Amniotic epithelial cell (primary cell): Measurements from ENCODE around the gene HERPUD1.
"Not testable (repeated sequence)": the region's sequence is repeated elsewhere in the genome, so short reads cannot be mapped to it uniquely, and the experiment has no call there.

Experiments used
- DNase-seq: peaks from one replicate; pipeline ENCODE4 v3.0.0-alpha.2; 2010; ENCODE audit warnings: low read depth

Gene HERPUD1

GRCh38 chr16:56931892-56932720 is at the start of gene HERPUD1:
Gene HERPUD1 (plus strand): TSS chr16:56932142. CDS start chr16:56932245, 103 bp downstream.
- DNase-seq = peak; percentile 95

DNA sequence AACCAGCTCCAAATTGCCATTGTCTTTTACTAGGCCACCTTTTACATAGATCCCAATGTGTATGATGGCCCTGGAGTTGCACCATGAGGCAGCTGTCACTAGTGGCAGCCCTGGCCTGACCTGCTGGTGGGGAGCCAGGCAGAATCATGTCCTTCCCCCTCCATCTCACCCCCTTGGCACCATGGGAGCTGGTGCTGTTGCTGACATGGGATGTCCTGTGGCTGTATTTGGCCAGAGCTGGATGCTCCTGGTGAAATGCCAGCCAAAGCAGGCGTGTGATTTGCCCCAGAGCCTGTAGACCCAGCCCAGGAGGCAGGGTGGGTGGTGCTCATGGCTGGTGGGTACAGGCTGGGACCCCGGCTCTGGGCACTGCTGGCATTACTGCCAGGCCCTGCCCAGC is 48.4 kb upstream of the HERPUD1 start:
- DNase-seq = no peak

- no peak for DNase-seq
Measured at GRCh38 chr16:56884026-56884582, 47.8 kb upstream of the HERPUD1 start.

GRCh38 chr16:56884929-56885328 is 47.0 kb upstream of the HERPUD1 start:
- not testable (repeated sequence) for DNase-seq

DNA sequence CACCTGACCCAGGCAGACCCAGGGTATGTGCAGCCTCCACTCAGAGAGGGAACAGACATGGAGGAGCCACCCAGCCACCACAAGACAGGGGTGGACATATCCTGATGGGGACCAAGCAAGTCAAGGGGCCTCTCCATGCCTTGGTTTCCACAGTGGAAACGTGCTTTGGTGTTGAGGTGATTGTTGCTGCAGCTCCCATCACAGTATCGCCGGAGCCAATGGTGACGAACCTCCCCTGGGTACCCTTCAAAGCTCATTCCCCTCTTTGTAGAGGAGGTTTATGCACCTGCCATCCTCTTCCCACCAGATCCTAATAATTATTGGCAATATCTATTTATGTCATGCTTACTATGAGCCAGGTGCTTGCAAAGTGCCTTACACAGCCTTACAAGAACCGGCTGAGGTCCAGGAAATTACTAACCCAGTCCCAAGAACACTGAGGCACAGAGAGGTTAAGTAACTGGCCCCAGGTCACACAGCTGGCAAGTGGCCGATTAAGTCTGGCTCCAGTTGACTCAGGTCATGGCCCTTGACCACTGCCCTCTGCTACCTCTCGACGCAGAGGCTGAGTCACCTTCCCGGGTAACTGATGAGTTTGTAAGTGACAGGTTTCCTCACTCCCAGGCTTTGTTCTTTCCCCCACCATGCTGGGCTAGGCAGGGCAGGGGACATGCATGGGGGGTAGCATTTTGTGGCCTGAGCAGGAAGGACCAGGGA is 46.3 kb upstream of the HERPUD1 start:
- DNase-seq = no peak

GRCh38 chr16:56886296-56886695 is 45.6 kb upstream of the HERPUD1 start:
- DNase-seq = no peak

DNA sequence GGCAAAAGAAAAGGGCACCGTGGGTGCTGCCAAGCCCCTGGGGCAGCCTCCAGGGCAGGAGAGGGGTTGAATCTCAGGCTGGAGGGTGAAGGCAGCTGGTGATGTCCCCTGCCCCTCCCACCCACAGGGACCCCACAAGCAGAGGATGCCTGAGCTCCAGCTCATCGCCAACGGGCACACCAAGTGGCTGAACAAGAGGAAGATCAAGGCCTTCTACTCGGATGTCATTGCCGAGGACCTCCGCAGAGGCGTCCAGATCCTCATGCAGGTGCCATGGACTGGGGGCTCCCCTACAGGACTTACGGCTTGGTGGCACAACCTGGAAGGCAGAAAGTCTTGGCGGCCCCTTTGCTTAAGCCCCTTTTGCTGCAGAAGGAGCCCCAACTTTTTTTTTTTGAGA is 45.1 kb upstream of the HERPUD1 start:
- no peak for DNase-seq

- no peak for DNase-seq
Measured at GRCh38 chr16:56888806-56889205, 43.1 kb upstream of the HERPUD1 start.

GRCh38 chr16:56889206-56889605 is 42.7 kb upstream of the HERPUD1 start:
- DNase-seq = no peak

GRCh38 chr16:56891685-56892084 is 40.3 kb upstream of the HERPUD1 start:
- DNase-seq = no peak

DNA sequence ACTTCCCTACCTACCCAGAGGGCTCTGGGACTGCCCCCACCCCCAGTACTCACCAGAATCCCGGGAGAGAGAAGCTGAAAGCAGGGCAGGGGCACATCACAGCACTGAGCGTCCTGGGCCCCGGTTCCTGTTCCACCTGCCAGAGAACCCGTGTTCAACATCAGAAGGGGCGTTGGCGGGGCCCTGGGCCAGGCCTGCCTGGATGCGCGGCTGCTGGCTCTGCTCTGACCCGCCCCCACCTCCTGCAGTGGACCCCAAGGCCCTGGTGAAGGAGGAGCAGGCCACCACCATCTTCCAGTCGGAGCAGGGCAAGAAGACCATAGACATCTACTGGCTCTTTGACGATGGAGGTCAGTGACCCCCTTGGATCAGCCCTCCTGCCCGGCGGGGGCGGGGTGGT is 39.2 kb upstream of the HERPUD1 start:
- no peak for DNase-seq

- DNase-seq = no peak
Measured at GRCh38 chr16:56894331-56894917, 37.5 kb upstream of the HERPUD1 start.

DNA sequence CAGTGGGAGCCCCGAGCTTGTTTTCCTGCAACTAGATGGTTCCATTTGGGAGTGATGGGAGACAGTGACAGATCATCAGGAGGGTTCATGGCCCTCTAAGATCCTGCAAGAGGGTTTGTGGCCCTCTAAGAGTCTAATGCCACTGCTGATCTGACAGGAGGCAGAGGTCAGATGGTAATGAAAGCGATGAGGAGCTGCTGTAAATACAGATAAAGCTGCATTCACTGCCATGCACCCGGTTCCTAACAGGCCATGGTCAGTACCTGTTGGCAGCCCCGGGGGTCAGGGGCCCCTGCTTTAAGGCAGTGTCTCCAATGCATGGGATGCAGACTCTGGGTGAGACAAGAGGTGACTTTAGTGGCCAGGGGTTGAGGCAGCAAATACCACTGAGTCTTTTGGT is 36.1 kb upstream of the HERPUD1 start:
- no peak for DNase-seq

DNA sequence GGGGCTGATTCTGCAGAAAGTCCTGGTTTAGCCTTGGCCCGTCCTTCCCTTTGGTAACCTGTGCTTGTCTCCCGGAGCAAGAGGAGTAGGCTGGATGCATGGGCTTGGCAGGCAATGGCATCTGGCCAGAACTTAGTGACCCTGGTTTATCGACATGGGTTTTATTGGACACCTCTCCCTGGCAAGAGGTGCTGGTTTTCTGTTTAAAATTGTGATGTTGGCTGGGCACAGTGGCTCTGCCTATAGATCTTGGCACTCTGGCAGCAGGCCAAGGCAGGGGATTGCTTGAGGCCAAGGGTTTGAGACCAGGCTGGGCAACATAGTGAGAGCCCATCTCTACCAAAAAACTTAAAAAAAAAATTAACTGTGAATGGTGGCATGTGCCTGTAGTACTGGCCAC is 35.7 kb upstream of the HERPUD1 start:
- no peak for DNase-seq

GRCh38 chr16:56897026-56897799 is 34.7 kb upstream of the HERPUD1 start:
- DNase-seq = no peak

DNA sequence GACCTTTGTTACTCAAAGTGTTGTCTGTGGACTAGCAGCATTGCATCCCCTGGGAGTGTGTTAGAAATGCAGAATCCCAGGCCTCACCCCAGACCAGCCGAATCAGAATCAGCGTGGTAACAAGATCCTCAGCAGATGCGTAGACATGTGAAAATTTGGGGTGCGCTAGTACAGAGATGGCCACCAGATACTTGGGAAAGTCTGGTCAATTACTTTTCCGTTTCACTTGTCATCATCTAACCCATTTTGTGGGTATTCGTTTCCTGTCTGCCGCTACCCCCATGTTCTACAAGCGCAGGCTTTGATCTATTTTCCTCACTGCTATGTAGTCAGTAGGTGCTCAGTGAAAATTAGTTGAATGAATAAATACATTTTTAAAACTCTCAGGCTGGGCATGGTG is 33.1 kb upstream of the HERPUD1 start:
- no peak for DNase-seq

DNA sequence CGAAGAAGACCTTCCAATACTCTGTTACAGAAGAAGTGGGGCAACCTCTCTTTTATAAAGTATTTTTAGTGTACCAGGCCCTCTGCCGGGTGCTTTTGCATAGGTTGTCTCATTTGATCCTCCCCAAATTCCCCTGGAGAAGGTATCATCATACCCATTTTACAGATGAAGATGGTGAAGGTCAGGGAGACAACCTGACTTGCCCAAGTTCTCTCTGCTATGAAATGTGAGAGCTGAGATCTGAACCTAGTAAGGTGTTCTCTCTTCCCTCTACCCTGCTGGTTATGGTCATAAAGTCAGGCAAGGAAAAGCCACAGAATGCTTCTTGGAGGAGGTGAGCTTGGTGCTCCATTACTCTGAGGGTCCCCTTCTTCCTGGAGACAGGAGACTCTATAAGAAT is 28.1 kb upstream of the HERPUD1 start:
- no peak for DNase-seq

DNA sequence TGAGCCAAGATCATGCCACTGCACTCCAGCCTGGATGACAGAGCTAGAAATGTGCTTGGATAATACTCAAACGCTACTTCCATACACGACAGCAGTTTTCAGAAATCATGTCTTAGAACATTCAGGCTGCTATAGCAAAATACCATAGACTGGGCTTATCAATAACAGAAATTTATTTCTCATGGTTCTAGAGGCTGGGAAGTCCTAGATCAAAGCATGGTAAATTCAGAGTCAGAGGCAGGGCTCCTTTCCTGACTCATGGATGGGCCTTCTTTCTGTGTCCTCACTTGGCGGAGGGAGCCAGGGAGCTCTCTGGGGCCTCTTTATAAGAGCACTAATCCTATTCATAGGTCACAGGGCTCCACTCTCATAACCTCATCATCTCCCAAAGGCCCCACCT is 24.5 kb upstream of the HERPUD1 start:
- no peak for DNase-seq

GRCh38 chr16:56909527-56909979 is 22.4 kb upstream of the HERPUD1 start:
- no peak for DNase-seq

GRCh38 chr16:56910112-56910511 is 21.8 kb upstream of the HERPUD1 start:
- DNase-seq = no peak

GRCh38 chr16:56910654-56911539 is 21.0 kb upstream of the HERPUD1 start:
- peak; percentile 93 for DNase-seq
